NCI-H510A treated with DMSO at 0.1 percent for 48 hours (cell line): ENCODE data around the gene AGTR2.
"Not testable (repeated sequence)": the region's sequence is repeated elsewhere in the genome, so short reads cannot be mapped to it uniquely, and the experiment has no call there.

ENCODE experiments used
- DNase-seq: peaks from one replicate; lab custom pipeline; 2025; lab: John Stamatoyannopoulos, UW

The AGTR2 gene

GRCh38 chrX:116170511-116170910 is at the start of gene AGTR2:
Gene AGTR2, plus strand, starts transcription at chrX:116170744. Its CDS starts 1,537 bp downstream, at chrX:116172281.
- no peak for DNase-seq

DNA sequence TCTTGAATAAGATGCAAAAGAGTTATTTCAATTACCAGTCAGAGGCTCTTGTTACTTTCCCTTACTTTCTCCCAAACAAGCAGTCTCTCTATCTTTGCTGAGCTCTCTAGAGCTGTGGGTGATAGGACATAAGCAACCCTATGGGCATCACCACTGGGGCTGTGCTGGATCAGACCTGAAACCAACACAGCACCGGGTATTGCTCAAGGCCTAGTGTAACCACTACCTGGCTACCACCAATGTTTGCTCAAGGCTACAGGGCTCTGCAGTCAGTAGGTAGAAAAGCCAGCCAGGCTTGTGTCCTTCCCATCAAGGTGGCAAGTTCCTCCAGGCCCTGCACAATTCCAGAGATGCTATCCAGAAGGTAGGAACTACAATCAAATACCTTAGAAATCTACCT is 35.3 kb upstream of the AGTR2 start:
- DNase-seq: no peak

GRCh38 chrX:116141270-116141669 is 29.3 kb upstream of the AGTR2 start:
- not testable (repeated sequence) for DNase-seq

GRCh38 chrX:116142976-116143375 is 27.6 kb upstream of the AGTR2 start:
- DNase-seq: no peak

DNA sequence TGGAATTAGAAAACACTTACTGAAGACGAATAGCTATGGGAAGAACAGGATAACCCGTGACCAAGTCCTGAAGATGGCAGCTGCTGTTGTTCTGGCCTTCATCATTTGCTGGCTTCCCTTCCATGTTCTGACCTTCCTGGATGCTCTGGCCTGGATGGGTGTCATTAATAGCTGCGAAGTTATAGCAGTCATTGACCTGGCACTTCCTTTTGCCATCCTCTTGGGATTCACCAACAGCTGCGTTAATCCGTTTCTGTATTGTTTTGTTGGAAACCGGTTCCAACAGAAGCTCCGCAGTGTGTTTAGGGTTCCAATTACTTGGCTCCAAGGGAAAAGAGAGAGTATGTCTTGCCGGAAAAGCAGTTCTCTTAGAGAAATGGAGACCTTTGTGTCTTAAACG is 2.4 kb downstream of the AGTR2 start:
- no peak for DNase-seq

DNA sequence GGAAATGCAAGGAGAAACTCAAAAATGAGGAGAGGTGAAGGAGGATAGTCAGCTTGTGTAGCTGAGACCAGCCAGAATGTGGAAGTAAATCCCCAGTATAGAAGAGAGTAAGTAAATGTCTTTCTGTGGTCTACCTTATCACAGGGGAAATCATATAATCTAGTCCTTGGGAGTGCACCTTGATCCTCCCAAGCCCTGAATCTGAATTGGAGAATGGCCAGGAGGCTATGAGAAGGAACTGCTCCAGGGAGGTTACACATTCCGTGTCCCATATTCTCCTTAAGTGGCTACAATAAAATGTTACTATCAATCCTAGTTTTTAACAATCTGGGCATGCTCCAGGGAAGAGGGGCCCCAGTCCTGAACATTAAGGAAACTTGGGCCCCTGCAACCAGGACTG is 10.8 kb downstream of the AGTR2 start:
- no peak for DNase-seq

- DNase-seq: no peak
These were observed 14.6 kb downstream of the AGTR2 start for GRCh38 chrX:116185163-116185562.

- DNase-seq: no peak
These were observed 24.1 kb downstream of the AGTR2 start for GRCh38 chrX:116194649-116195048.

GRCh38 chrX:116198235-116198634 is 27.7 kb downstream of the AGTR2 start:
- DNase-seq: no peak

- DNase-seq: no peak
These were observed 28.3 kb downstream of the AGTR2 start for GRCh38 chrX:116198810-116199209.

DNA sequence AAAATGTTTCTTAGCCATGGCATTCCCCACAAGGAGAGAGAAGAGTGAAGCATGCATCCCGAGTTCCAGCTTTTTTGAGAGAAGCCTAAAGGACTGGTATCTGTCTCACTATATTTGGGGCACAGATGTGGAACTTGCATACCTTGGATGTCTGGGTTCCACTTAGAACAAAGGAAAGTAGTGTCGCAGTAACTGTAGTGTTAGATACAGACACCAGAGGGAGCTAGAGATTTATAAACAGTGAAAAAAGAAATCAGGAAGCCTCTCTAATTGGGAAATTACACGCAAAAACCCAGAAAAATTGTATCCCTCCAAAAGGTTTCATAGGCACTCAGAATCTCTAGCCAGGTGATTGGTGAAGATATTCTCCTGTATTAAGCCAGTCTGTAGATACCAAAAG is 34.4 kb downstream of the AGTR2 start:
- peak; percentile 40 for DNase-seq

- no peak for DNase-seq
These were observed 42.7 kb downstream of the AGTR2 start for GRCh38 chrX:116213262-116213661.

- DNase-seq: not testable (repeated sequence)
These were observed 46.5 kb downstream of the AGTR2 start for GRCh38 chrX:116217080-116217479.
